OCI-LY7 (cell line): ENCODE measurements around the gene LRP1B. TPM values are rescaled to one million over a fixed set of nuclear protein-coding genes. Genes with fewer than 3 reads are reported as not detected.

Experiments
- BruUV-seq: library from RNA; stranded (reverse); fragments of 400-500 nt; replicated peaks from 2 replicates; lab custom pipeline; 2021; lab: Mats Ljungman, UMichigan
- CTCF ChIA-PET: fragments of 300-600 bp; sonication (Branson Sonifier 250); formaldehyde crosslinking; loops from one replicate; lab custom pipeline; 2022; ENCODE audit warnings: antibody characterized with exemption; ENCODE audit not compliant: unreplicated experiment; lab: Charles Lee
- POLR2A ChIA-PET: fragments of 300-600 bp; sonication (Branson Sonifier 250); formaldehyde crosslinking; loops from one replicate; lab custom pipeline; 2022; ENCODE audit warnings: antibody characterized with exemption; lab: Charles Lee
- DNase-seq: peaks from one replicate; pipeline ENCODE4 v3.0.0-alpha.2; 2015; ENCODE audit warnings: low spot score
- H2AFZ ChIP-seq: fragments of 200-600 bp; sonication (generic), shearing (Covaris generic); 2 replicates; pipeline ENCODE4 v1.6.1; 2014; ENCODE audit warnings: mild to moderate bottlenecking, antibody characterized with exemption, low read length, moderate library complexity
- H3K27ac ChIP-seq: fragments of 200-600 bp; sonication (generic); 2 replicates; pipeline ENCODE4 v1.5.1; 2014; ENCODE audit warnings: mixed run types, low read depth, mild to moderate bottlenecking, moderate library complexity, low read length, inconsistent platforms; ENCODE audit not compliant: poor library complexity, severe bottlenecking
- H3K36me3 ChIP-seq: fragments of 200-600 bp; sonication (generic); 2 replicates; pipeline ENCODE4 v1.6.1; 2014; ENCODE audit warnings: mild to moderate bottlenecking, antibody characterized with exemption, low read length, moderate library complexity, mixed read lengths; ENCODE audit not compliant: insufficient read depth
- H3K4me1 ChIP-seq: fragments of 200-600 bp; sonication (generic); 2 replicates; pipeline ENCODE4 v1.5.1; 2014; ENCODE audit warnings: mild to moderate bottlenecking, low read length; ENCODE audit not compliant: insufficient read depth, poor library complexity, severe bottlenecking
- H3K4me2 ChIP-seq: fragments of 200-600 bp; sonication (generic); 2 replicates; pipeline ENCODE4 v1.6.1; 2014; ENCODE audit warnings: mild to moderate bottlenecking, low read length
- H3K4me3 ChIP-seq: fragments of 200-600 bp; sonication (generic); 2 replicates; pipeline ENCODE4 v1.5.1; 2014; ENCODE audit warnings: mild to moderate bottlenecking, low read depth, low read length; ENCODE audit not compliant: poor library complexity, severe bottlenecking
- H3K79me2 ChIP-seq: fragments of 200-600 bp; sonication (generic); 2 replicates; pipeline ENCODE4 v1.6.1; 2016; ENCODE audit warnings: low read depth, mild to moderate bottlenecking, low read length, moderate library complexity, mixed read lengths; ENCODE audit not compliant: insufficient read depth
- H3K9me2 ChIP-seq: fragments of 200-600 bp; sonication (generic); 2 replicates; pipeline ENCODE4 v1.6.1; 2016; ENCODE audit warnings: mild to moderate bottlenecking, low read length, mixed read lengths; ENCODE audit not compliant: insufficient read depth
- H3K9me3 ChIP-seq: fragments of 200-600 bp; sonication (generic); 2 replicates; pipeline ENCODE4 v1.6.1; 2014; ENCODE audit warnings: mild to moderate bottlenecking, mixed run types, low read length, mixed read lengths
- H4K20me1 ChIP-seq: fragments of 200-600 bp; sonication (generic); 2 replicates; pipeline ENCODE4 v1.6.1; 2014; ENCODE audit warnings: mild to moderate bottlenecking, antibody characterized with exemption, low read length, moderate library complexity, mixed read lengths; ENCODE audit not compliant: insufficient read depth
- CTCF ChIP-seq: fragments of 200-600 bp; sonication (generic); conservative IDR thresholded peaks from 2 replicates; pipeline ENCODE4 v1.5.1; 2014; ENCODE audit warnings: mild to moderate bottlenecking, antibody characterized with exemption, low read length, moderate library complexity, mixed read lengths
- EZH2phosphoT487 ChIP-seq: fragments of 200-600 bp; sonication (generic); IDR thresholded peaks from 2 replicates; pipeline ENCODE4 v1.6.1; 2018; ENCODE audit warnings: low read depth, borderline replicate concordance, mild to moderate bottlenecking, mixed run types, antibody characterized with exemption, low read length, moderate library complexity, mixed read lengths
- intact Hi-C: fragments of 100-400 bp; cut with micrococcal nuclease; formaldehyde crosslinking; loops from one replicate; pipeline ENCODE4 v1.10.0; 2022; ENCODE audit not compliant: unreplicated experiment
- total RNA-seq, 2 experiments: library from RNA; depleted of rRNA in 1 of 2; stranded (reverse); fragments of >200 nt in 1 of 2; shearing (Covaris generic) in 1 of 2; gene quantifications; 2 replicates each; pipeline ENCODE4 v1.2.3, GENCODE V29; 2014 to 2022

The LRP1B gene
- total RNA-seq, 2 experiments from 2014 or later: not detected

- H3K27ac ChIP-seq: no peak overlapping the region
- no peaks in the 10 kb centered on the region for H4K20me1 ChIP-seq
- TF ChIP-seq EZH2phosphoT487: no peak
- TF ChIP-seq CTCF: no peak
- no peaks in the 10 kb centered on the region for H3K4me1 ChIP-seq
- no peaks in the 10 kb centered on the region for H3K79me2 ChIP-seq
- H3K9me3 ChIP-seq: no peaks in the 10 kb centered on the region
- no TSS peak for BruUV-seq
- no peak for DNase-seq
- no peak overlapping the region for H2AFZ ChIP-seq
- H3K9me2 ChIP-seq: no peaks in the 10 kb centered on the region
- no peak overlapping the region for H3K4me3 ChIP-seq
- CTCF ChIA-PET: no interaction called here
- no peaks in the 10 kb centered on the region for H3K36me3 ChIP-seq
- intact Hi-C loops: no loop called here
- POLR2A ChIA-PET: no interaction called here
- H3K4me2 ChIP-seq: no peak overlapping the region
Measured at GRCh38 chr2:140648393-140648792, 1482.4 kb downstream of the LRP1B start.

- no peak for TF ChIP-seq EZH2phosphoT487
- no peak for TF ChIP-seq CTCF
- CTCF ChIA-PET: no interaction called here
- Histone ChIP-seq H4K20me1 (no peaks in the 10 kb centered on the region), H2AFZ (no peak overlapping the region), H3K36me3 (no peaks in the 10 kb centered on the region), H3K4me2 (no peak overlapping the region), H3K9me3 (no peaks in the 10 kb centered on the region), H3K4me1 (no peaks in the 10 kb centered on the region), H3K79me2 (no peaks in the 10 kb centered on the region), H3K9me2 (no peaks in the 10 kb centered on the region), H3K4me3 (no peak overlapping the region), H3K27ac (no peak overlapping the region)
- intact Hi-C loops: no loop called here
- BruUV-seq: no TSS peak
- no peak for DNase-seq
- POLR2A ChIA-PET: interaction anchor here (0.8 kb wide), 1 partner anchor 29 kb away, joined by 3 read pairs; no protein-coding TSS in a partner anchor
Measured at GRCh38 chr2:140643761-140644187, 1487.0 kb downstream of the LRP1B start.

GRCh38 chr2:140641163-140641562 lies 1489.7 kb downstream of the LRP1B start:
- intact Hi-C loops: no loop called here
- no peak overlapping the region for H3K4me3 ChIP-seq
- no peak overlapping the region for H2AFZ ChIP-seq
- no peak for TF ChIP-seq EZH2phosphoT487
- no peak for TF ChIP-seq CTCF
- ChIA-PET POLR2A (no interaction called here), CTCF (no interaction called here)
- no peak overlapping the region for H3K27ac ChIP-seq
- H4K20me1 ChIP-seq: no peaks in the 10 kb centered on the region
- BruUV-seq: no TSS peak
- H3K36me3 ChIP-seq: no peaks in the 10 kb centered on the region
- no peaks in the 10 kb centered on the region for H3K9me3 ChIP-seq
- no peak for DNase-seq
- no peaks in the 10 kb centered on the region for H3K79me2 ChIP-seq
- no peaks in the 10 kb centered on the region for H3K4me1 ChIP-seq
- no peaks in the 10 kb centered on the region for H3K9me2 ChIP-seq
- no peak overlapping the region for H3K4me2 ChIP-seq
